Measurements from ENCODE around the gene IGFBP4. TPM values are rescaled to one million over a fixed set of nuclear protein-coding genes. Genes with fewer than 3 reads are reported as not detected.

The IGFBP4 gene
- total and polyA plus RNA-seq, 2 of the 4 experiments (the other 2 are of a cell fraction) = 308 to 1,187 TPM

GRCh38 chr17:40496634-40497420 is 53.6 kb downstream of the IGFBP4 start:
- TF ChIP-seq NFE2L2 (IDR thresholded peaks at IDR 0.05; ENCODE audit: low read depth, low read length) (no peak), RFX5 (IDR thresholded peaks at IDR 0.05; ENCODE audit: low read depth, low read length) (no peak), CTCF (conservative IDR thresholded peaks at IDR 0.05; ENCODE audit: low read depth, low read length) (no peak), POLR2A (IDR thresholded peaks at IDR 0.05; ENCODE audit: low read depth, low read length) (no peak), USF2 (IDR thresholded peaks at IDR 0.05; ENCODE audit: low read depth, low read length) (no peak), RAD21 (IDR thresholded peaks at IDR 0.05; ENCODE audit: low read length) (no peak)
- peak overlapping the region; percentile 73; the same call in 1 of the 2 replicates for H2BK120ac ChIP-seq (ENCODE audit: low read depth, low read length)
- CTCF ChIA-PET = interaction anchor here (1.1 to 1.4 kb wide), 3 partner anchors 21 to 36 kb away, joined by 4 to 10 read pairs (median 5); no protein-coding TSS in a partner anchor
- ATAC-seq (ENCODE audit: low read depth) = no peak
- 0 out of 2 replicates have a peak overlapping the region, but pooled peaks have one; percentile 65 for H3K14ac ChIP-seq (replicated peaks; ENCODE audit: low read depth, low read length)
- no peaks in the 10 kb centered on the region for H3K9me3 ChIP-seq (ENCODE audit: control insufficient read depth, insufficient read depth, low read length)
- 95% methylated on average over 3 of the region's 9 CpGs; no CpG with 5 or more reads in 1 of the 2 experiments for WGBS, 2 experiments (ENCODE audit: extremely low coverage in 2 of 2, insufficient read length in 1 of 2)
- H4K20me1 ChIP-seq (ENCODE audit: insufficient read depth, low read length) = no peaks in the 10 kb centered on the region
- no peak overlapping the region for H3K4me2 ChIP-seq (ENCODE audit: low read depth, low read length)
- no TSS peak for BruUV-seq (replicated peaks)
- peak overlapping the region; percentile 51; the same call in 1 of the 2 replicates for H2BK20ac ChIP-seq (ENCODE audit: low read depth, low read length)
- H3K9me1 ChIP-seq (ENCODE audit: insufficient read depth, low read length) = peaks cover 13% of the 10 kb centered on the region
- peak overlapping the region; percentile 53; the same call in 2 of the 3 replicates for H2BK15ac ChIP-seq (ENCODE audit: low read depth, low read length)
- H3K9ac ChIP-seq (ENCODE audit: low read depth, low read length) = no peak overlapping the region
- dilution Hi-C loops (cut with HindIII; ENCODE audit: low sequenced_read_pairs, unreplicated experiment) (no loop called here), in situ Hi-C loops (cut with MboI; ENCODE audit: low sequenced_read_pairs) (no loop called here), intact Hi-C loops (cut with micrococcal nuclease) (no loop called here)
- no peak overlapping the region for H3K27ac ChIP-seq (ENCODE audit: insufficient read depth, low read length)
- peaks cover 23% of the 10 kb centered on the region for H3K4me1 ChIP-seq (ENCODE audit: control insufficient read depth, insufficient read depth, low read length)
- H2AK9ac ChIP-seq (replicated peaks; ENCODE audit: low read depth, low read length, poor library complexity) = no peak overlapping the region
- no peak overlapping the region for H3K4me3 ChIP-seq (ENCODE audit: insufficient read depth, low read depth, low read length)
- H3K27me3 ChIP-seq (ENCODE audit: control insufficient read depth, insufficient read depth, low read length) = no peaks in the 10 kb centered on the region
- peaks cover 0 to 6% of the 10 kb centered on the region in 2 experiments; a peak in 1 of 4 replicates for H3K79me1 ChIP-seq (ENCODE audit: low read depth in 1 of 2, low read length in 2 of 2)
- no peak for DNase-seq
- POLR2A ChIA-PET (ENCODE audit: unreplicated experiment) = no interaction called here
- no peak overlapping the region for H3K18ac ChIP-seq (ENCODE audit: low read depth, low read length)
- peak overlapping the region in 1 of 2 experiments; percentile 13; a peak in 1 of 4 replicates for H4K8ac ChIP-seq (ENCODE audit: low read depth in 2 of 2, low read length in 2 of 2)
- no peak overlapping the region for H3K23ac ChIP-seq (ENCODE audit: low read depth, low read length)
- H4K91ac ChIP-seq (ENCODE audit: insufficient read depth, low read depth, low read length) = peak overlapping the region; percentile 68; the same call in 1 of the 2 replicates
- no peak overlapping the region for H2BK5ac ChIP-seq (ENCODE audit: low read depth, low read length, poor library complexity, severe bottlenecking)
- peak overlapping the region; percentile 86 for H2AK5ac ChIP-seq (ENCODE audit: low read depth, low read length)
- H3K36me3 ChIP-seq (ENCODE audit: control insufficient read depth, insufficient read depth, low read length) = no peaks in the 10 kb centered on the region
- no peak overlapping the region for H3K56ac ChIP-seq (ENCODE audit: extremely low read depth, insufficient read depth, low read length)
- H2AFZ ChIP-seq (replicated peaks; ENCODE audit: low read length, poor library complexity) = no peak overlapping the region
- H4K5ac ChIP-seq (ENCODE audit: low read depth, low read length) = no peak overlapping the region
- H3K4ac ChIP-seq (ENCODE audit: low read depth, low read length) = peak overlapping the region; percentile 60
